T47D (cell line): ENCODE measurements around the gene TAF4.
A peak's percentile ranks its signal among the peaks of the same experiment; 100 is the strongest.

ENCODE experiments used
- DNase-seq, 2 experiments: peaks; one replicate each; pipeline versions ENCODE4 v3.0.0 to v3.0.0-alpha.2; 2011 to 2012; ENCODE audit warnings: low read depth in 1 of 2, low spot score in 1 of 2
- JUND ChIP-seq: IDR thresholded peaks from 2 replicates; pipeline ENCODE4 v1.6.1; 2012; ENCODE audit warnings: low read depth
- in situ Hi-C: cut with HindIII; loops from 2 replicates; pipeline ENCODE4 v1.10.0; 2016; ENCODE audit warnings: low sequenced_read_pairs, low pct_unique_long_range_greater_than_20kb

Gene TAF4

DNA sequence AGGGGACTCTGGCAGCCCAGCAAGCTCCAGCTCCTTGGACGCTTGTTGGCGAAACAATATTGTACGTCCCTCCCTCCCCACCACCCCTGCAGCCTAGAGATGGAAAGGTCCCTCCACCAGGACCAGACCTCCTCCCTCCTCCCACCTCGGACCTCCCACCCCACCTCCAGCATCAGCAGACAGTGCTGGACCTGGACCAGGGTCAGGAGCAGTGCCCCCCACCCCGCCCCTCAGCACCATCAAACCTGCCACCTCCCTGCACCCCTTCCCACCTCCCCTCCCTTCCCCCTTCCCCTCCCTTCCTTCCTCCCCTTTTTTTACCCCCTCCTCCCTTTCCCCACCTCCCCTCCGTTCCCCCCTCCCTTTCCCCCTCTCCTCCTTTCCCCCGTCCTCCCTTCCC is 98.4 kb downstream of the TAF4 start:
- no peak for DNase-seq
- in situ Hi-C loops: no loop called here
- no peak for TF ChIP-seq JUND

DNA sequence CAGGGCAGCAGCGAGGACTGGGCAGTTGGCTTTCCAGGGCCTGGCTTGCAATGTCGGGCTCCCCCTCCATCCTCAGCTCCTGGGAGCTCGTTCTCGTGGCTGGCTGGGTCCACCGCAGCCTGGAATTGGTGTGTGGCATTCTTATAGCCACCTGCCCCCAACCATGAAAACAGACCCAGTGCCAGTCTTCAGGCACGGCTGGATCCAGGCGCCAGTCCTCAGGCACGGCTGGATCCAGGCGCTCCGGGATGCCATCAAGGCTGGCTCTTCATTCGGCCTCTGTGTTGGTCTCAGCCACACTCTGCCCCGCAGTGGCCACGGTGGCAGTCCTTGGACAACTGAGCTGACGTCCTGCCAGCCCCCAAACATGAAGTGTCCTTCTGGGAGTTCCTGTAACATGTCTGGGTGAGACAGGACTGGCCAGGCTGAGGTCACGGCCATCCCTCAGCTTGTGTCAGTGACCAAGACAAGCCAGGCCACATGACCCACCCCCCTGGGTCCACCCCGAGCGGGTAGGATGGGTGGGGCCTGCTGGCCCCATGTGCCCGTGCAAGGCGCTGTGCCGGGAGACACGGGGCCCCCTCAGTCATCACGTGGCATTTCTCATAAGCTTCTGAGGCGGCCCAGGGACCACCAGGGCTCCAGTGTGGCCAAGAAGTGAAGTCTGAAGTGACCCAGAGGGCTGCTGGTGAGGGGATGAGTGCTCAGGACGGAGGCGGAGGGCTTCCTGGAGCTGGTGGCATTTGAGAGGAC is 99.0 kb downstream of the TAF4 start:
- no peak for TF ChIP-seq JUND
- no peak for DNase-seq
- in situ Hi-C loops: no loop called here

DNA sequence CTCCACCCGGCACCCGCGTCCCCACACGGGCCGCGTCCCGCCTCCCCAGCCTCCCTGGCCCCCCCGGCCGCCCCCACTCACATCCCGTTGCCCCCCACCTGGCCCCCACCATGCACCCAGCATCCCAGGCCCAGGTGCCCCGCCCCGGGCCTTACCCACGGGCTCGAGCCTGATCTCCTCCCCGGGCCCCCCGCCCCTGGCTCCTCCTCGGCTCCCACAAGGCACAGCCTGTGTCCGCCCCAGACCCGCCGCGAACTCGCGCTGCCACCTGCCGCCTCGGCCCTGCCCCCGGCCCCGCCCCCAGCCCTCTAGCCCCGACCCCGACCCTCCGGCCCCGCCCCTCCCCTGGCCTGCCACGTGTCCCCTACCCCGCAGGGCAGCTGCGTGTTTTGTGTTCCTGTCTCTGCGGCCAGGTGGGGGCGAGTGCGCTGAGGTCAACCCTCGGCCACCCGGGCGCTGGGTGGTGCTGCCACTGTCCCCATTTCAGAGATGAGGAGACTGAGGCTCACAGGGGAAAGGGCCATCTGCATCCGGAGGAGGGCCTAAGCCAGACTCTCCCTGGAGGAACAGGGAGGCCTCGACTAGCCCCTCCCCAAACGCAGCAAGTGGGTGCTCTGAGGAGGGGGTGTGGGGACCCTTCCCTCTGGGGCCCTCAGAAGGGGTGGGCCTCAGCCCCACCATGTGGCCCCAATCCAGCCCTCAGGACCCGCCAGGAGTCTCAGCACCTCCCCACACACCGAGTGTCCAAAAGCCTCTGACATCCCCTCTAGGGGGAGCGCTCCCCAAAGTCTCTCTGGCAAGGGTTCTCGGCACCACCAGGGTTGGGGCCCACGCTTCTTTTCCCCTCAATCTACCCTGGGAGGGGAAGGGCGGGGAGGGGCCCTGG is 99.8 kb downstream of the TAF4 start:
- DNase-seq: no peak
- in situ Hi-C loops: no loop called here
- TF ChIP-seq JUND: no peak

DNA sequence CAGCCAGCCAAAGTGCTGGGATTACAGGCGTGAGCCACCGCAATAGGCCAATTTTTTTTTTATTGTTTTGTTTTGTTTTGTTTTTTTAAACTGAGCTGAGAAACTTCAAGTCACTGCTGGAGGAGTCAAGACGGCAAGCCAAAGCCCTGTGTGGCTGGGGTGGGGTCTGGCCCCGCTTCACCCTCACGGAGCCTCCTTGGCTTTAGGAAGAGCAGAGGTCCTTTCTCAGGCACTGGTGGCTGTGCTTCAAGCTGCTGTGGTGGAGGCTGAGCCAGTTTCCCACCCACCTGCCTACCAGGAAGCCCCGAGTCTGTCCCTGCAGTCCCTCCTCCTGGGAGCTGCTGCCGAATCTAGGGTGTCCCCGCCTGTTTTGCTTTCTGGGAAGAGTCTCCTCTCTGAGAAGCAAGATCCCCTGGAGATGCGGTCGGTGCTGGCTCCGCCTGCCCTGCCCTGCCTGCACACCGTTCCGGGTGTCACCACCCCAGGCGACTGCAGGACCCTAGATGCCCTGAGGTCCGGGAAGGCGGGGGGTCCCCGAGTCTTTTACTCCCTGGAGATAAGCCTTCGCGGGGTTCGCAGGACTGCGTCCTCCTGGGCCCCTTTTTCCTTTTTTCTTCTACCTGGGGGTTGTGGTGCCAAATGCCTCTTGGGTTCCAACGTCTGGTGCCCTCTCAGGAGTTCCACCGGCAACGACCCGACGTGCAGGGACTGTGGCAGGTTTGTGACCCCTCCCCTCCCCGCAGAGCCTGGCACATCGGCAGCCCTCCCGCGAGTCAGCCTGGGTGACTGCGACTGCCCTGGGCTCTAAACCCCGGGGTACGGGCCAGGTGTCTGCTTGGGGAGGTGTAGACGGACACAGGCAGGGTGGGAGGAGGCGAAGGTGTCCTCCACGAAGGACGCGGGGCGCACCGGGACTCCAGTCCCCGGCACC is 100.7 kb downstream of the TAF4 start:
- TF ChIP-seq JUND: no peak
- in situ Hi-C loops: no loop called here
- DNase-seq: no peak

DNA sequence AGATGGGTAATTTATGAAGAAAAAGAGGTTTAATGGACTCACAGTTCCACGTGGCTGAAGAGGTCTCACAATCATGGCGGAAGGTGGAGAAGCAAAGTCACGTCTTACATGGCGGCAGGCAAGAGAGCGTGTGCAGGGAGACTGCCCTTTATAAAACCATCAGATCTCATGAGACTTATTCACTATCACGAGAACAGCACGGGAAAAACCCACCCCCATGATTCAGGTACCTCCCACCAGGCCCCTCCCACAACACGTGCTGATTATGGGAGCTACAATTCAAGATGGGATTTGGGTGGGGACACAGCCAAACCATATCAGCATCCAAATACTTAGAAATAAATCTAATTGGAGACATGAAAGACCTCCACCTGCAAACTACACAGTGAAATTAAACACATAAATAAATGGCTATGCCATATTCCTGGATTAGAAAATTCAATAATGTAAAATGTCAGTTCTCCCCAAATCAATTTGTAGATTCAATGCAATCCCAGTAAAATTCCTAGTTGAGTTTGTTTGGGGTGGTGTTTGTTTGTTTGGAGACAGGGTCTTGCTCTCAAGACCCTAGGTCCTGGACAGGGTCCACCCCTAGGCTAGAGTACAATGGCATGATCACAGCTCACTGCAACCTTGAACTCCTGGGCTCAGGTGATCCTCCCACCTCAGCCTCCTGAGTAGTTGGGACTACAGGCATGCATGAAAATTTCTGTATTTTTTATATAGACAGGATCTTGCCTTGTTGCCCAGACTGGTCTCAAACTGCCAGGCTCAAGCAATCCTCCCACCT is 101.6 kb downstream of the TAF4 start:
- no peak for TF ChIP-seq JUND
- in situ Hi-C loops: no loop called here
- DNase-seq: no peak

DNA sequence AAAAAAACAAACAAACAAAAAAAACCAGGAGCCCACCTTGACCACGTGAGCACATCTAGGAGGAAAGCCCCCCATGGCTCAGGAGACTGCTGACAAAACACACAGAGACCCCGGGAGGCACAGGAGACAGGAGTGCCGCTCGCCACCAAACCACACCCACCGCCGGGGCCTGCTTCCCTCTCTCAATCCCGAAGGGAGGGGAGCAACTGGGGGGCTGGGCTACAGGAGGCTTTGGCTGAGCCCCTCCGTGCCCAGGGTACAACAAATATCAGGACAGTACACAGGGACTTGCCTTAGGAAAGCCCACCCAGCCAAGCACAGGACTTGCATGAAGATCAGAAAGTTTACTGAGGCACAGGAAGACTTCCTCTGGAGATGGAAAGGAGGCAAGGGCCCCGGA is 102.5 kb downstream of the TAF4 start:
- no peak for DNase-seq
- TF ChIP-seq JUND: no peak
- in situ Hi-C loops: no loop called here

DNA sequence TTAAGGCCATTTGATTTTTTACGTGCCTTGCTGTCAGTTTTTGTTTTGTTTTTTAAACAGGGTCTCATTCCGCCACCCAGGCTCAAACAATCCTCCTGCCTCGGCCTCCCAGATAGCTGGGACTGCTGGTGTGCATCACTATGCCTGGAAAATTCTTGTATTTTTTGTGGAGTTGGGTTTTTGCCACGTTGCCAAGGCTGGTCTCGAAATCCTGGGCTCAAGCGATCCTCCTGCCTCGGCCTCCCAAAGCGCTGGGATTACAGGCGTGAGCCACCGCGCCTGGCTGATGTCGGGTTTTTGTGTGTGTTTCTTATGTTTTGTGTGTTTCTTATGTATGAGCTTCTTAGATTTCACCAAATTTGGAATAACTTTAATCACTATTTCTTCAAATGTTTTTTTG is 104.8 kb downstream of the TAF4 start:
- TF ChIP-seq JUND: no peak
- DNase-seq: no peak
- in situ Hi-C loops: no loop called here

DNA sequence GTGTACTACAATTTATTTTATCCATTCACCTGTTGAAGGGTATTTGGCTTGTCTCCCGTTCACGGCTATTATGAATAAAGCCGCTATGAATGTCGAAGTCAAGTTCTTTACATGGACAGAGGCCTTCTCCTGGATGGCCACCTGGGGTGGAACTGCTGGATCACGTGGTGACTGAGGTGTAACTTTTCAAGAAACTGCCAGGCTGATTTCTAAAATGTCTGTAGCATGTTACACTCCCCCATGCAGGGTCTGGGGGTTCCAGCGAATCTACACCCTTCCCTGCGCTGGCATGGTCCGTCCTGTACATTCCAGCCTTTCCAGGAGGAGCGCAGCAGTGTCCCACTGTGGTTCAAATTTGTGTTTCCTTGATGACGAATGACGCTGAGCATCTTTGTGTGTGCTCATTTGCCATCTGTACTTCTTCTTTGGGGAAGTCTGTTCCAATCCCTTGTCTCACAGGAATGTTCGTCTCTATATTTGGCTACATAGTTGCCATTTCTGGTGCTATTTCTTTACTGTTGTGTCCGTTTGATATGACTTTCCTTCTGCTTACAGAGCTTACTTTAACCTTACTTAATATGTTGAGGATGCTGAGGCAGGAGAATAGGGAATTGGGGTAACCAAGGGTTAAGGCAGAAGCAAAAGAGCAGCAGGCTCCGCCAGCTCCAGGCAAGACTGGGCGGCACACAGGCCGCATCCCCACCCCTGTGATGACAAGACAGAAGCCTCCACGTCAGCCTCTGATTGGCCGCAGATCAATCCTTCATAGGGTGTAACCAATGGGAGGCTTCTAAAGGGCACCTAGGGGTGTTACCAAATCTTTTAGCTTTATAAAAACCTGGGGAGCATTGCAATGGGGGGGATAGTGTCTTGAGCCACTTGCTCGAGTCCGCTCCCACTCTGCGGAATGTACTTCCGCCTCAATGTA is 106.6 kb downstream of the TAF4 start:
- DNase-seq: peak in 1 of 2 experiments; percentile 47
- no peak for TF ChIP-seq JUND
- in situ Hi-C loops: no loop called here

DNA sequence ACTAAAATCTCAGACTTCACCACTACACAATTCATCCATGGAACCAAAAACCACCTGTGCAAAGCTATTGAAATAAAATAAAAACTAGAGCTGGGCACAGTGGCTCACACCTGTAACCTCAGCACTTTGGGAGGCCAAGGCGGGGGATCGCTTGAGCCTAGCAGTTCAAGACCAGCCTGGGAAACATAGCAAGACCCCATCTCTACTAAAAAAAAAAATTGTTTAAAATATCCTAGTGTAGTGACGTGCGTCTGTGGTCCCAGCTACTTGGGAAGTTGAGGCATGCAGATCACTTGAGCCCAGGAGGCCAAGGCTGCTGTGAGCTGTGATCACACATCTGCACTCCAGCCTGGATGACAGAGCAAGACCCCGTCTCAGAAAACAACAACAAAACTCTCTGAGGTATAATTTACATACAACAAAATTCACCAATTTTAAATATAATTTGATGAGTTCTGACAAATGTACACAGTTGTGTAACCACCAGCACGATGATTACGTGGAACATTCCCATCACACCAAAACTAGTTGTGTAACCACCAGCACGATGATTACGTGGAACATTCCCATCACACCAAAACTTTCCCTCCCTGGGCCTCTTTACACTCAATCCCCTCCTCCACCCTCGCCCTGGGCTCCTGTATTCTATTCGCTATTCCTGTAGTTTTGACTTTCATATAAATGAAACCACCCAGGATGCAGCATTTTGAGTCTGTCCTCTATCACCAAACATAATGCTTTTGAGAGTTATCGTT is 107.5 kb downstream of the TAF4 start:
- no peak for DNase-seq
- in situ Hi-C loops: no loop called here
- no peak for TF ChIP-seq JUND

DNA sequence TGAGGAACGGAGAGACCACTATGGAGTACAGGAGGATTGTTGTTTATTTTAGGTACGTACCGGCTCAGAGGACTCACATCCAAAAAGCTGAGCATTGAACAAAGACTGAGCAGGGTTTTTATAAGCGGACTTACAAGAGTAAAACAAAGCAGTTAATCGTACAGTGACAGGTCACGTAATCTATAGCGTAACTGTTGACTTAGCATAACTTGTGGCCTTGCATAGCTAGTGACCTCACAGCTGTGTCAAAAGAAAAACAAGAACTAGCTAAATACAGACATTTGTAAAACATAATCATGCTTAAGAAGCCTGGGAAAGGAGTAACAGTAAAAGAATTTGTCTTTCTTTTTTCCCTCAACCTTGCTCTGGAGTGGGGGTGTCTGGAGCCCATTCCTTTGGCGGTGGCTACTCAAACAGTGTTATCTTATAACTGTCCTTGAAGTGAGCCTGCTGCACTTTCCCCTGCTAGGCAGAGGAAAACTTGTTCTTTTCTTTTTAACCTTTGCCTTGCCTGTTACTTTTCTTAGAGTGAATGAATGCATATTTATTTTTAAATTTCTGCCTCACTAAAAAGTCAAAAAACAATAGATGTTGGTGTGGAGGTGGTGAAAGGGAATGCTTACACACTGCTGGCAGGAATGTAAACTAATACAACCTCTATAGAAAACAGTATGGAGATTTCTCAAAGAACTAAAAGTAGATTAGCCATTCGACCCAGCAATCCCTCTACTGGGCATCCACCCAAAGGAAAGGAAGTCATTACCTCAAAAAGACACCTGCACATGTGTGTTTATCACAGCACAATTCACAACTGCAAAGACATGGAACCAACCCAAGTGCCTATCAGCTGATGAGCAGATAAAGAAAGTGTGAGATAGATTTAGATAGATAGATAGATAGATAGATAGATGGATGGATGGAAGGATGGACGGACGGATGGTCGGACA is 109.0 kb downstream of the TAF4 start:
- no peak for TF ChIP-seq JUND
- no peak for DNase-seq
- in situ Hi-C loops: no loop called here
